Fibroblast of peridontal ligament (primary cell): Measurements from ENCODE around the gene SRPRA.
"Not testable (repeated sequence)": the region's sequence is repeated elsewhere in the genome, so short reads cannot be mapped to it uniquely, and the experiment has no call there.

ENCODE experiments used
- DNase-seq: peaks from one replicate; pipeline ENCODE4 v3.0.0-alpha.2; 2010; ENCODE audit errors: extremely low read depth

The SRPRA gene, protein sequence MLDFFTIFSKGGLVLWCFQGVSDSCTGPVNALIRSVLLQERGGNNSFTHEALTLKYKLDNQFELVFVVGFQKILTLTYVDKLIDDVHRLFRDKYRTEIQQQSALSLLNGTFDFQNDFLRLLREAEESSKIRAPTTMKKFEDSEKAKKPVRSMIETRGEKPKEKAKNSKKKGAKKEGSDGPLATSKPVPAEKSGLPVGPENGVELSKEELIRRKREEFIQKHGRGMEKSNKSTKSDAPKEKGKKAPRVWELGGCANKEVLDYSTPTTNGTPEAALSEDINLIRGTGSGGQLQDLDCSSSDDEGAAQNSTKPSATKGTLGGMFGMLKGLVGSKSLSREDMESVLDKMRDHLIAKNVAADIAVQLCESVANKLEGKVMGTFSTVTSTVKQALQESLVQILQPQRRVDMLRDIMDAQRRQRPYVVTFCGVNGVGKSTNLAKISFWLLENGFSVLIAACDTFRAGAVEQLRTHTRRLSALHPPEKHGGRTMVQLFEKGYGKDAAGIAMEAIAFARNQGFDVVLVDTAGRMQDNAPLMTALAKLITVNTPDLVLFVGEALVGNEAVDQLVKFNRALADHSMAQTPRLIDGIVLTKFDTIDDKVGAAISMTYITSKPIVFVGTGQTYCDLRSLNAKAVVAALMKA

DNA sequence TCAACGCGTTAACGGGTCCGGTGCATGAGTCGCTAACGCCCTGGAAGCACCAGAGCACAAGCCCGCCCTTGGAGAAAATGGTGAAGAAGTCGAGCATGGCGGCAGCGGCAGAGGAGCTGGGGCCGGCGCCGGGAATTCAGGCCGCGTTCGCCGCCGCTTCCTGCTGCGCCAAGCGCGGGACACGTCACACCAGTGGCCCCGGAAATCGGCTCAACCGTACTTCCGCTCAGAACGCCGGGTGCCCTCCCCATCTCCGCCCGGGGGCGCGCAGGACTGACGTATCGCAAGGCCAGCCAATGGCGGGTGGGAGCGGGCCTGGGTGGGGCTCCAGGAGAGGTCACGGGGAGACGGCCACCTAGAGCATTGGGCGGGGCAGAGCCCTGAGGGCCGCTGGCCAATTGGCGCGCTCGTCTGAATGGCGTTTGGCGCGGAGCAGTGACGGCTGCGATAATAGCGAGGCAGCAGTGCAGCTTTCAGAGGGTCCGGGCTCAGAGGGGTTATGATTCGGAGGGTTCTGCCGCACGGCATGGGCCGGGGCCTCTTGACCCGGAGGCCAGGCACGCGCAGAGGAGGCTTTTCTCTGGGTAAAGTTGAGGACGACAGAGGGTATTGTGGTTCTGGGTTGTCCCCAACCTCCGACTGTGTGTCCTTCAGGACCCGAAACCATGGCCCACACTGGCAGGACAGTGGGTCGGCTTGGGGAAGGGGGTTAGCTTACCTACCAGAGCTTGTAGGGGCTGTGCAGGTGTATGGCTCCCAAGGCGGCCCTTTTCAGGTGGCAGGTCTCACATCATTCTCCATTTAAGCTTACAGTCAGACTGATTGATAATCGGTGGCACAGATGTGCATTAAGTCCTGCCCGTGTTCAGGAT is at the start of gene SRPRA, which contains the start of gene FOXRED1:
TSS of gene SRPRA (minus strand) at position 188 of the 872 bp plus-strand sequence. CDS start at position 97, 91 bp downstream.
TSS of gene FOXRED1 (plus strand) at position 447 of the 872 bp plus-strand sequence. CDS start at position 500, 53 bp downstream.
- DNase-seq, result peak; percentile 98

DNA sequence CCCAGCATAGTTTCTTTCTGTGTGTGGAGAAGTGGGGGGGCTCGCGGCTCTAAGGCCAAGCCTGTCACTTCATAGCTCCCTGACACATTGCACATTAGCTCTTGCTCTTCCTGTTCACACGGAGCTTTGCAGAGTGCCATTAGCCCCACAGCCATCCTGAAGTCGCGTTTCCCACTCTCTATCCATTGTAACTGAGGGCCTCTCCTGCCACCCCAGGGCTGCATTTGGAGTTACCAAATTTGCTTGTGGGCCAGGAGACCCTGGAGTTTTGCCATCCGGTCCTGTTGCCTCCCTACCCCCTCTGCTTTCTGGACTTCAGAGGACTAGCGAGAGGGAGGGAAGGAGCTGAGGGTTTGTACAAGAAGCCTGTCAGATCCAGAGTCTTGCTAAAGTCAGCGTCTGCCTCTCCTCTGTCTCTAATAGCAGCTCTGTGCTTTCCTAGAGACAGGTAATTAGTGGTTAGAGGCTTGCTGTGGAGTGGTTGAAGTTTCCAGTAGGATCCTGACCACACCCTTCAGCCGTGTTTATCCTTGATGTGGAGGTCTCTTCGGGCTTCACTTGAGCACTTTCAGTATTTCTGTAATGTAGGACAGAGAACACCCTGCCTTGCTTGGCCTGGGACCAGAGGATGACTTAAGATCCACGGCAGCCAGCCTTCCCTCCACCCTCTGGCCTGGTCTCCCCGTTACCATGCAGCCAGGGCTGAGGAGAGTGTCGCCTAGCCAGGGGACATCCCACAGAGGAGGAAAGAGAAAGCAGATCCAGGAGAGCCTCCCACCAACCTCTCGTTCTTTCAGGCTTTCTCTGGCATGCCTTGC is 49.3 kb upstream of the SRPRA start:
- DNase-seq, result peak; percentile 87

- DNase-seq, result no peak
Measured at GRCh38 chr11:126317432-126317755, 48.7 kb upstream of the SRPRA start.

GRCh38 chr11:126313826-126314225 is 45.1 kb upstream of the SRPRA start:
- no peak for DNase-seq

- no peak for DNase-seq
Measured at GRCh38 chr11:126312961-126313360, 44.3 kb upstream of the SRPRA start.

DNA sequence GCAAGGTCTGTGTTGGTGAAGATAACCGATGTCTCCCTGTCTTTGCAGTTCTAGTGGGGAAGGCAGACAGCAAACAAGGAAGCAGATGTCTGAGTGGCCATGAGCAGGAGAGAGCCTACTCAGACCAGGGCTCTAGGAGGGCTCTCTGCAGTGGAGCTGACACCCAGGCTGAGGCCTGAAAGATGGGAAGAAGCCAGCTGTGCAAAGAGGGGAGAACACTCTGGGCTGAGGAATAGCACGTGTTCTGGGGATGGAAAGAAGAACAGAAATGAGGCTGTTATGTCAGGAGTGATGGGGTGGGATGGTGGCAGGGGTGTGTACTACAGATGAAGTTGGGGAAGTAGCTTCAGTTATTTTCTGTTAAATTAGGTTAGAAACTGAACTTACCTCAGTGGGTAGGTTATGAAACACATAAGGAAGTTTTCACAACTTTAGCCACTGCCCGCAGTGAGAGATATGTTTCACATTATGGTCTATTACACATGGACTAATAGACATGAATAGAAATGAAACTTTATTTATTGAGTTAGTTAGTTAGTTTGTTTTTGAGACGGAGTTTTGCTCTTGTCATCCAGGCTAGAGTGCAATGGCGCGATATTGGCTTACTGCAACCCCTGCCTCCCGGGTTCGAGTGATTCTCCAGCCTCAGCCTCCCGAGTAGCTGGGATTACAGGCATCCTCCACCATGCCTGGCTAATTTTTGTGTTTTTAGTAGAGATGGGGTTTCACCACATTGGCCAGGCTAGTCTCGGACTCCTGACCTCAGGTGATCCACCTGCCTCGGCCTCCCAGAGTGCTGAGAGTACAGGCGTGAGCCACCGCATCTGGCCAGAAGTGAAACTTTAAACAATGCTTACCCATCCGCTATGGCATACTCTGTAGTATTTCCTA is 43.0 kb upstream of the SRPRA start:
- DNase-seq, result no peak

DNA sequence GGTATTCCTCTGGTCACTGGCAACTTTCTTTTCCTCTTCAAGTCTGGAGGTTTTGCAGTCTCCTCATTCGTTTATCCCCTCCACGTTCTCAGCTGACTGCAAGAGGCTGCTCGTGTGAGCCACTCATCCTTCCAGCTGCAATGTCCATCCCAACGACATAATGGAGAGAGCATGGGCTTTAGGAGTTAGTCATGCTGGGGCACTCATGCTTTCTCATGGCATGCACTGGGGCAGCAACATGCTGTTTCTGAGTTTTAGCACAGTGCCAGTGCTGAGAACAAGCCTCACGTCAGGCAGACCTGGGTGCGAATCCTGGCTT is 42.3 kb upstream of the SRPRA start:
- DNase-seq, result no peak

DNA sequence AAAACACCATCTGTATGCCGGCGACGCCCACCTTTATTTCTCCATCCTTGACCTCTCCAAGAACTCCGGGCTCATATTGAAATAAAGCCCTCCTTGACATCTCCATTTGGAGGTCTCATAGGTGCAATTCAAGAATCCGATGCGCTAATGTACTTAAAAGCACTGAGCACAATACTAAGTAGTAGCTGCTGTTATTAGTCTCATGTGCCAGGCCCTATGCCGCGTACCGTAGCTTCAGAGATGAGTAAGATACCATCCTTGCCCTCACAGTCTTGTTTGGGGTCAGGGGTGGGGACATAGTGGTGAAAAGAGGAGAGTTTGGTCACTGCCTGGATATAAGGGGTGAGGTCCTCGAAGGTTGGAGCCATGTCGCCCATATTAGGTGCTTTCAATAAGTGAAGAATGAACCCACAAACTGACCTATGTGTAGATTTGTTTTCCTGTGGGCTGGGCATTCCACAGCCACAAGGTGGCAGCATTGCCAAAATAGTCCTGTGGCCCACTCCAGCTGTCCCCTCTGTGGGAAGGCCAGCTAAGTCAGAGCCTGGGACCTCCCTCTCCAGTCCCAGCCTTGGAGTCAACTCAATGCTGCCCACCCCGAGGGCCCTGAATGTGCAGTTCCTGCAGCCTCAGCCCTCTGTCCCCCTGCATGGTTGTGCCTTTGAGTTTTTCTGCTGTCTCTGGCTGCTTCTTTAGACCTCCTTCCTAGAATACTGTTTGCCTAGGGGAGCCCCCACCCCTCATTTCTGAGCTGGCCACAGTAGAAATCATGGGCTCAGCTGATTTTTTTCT is 41.7 kb upstream of the SRPRA start:
- peak; percentile 77 for DNase-seq

DNA sequence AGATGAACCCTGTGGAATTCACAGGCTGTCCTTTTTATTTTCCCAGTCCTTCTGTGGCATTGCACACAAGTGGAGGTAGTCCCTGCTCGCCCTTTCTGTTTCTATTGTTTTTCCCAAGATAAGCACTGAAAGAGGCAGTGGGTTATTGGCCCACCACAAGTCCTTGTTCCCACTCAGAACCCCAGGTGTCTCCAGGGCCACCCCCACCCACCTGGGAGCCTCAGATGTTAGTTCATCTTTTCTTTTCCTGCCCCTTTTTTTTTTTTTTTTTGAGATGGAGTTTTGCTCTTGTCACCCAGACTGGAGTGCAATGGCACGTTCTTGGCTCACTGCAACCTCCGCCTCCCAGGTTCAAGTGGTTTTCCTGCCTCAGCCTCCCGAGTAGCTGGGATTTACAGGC is 40.1 kb upstream of the SRPRA start:
- not testable (repeated sequence) for DNase-seq

- no peak for DNase-seq
Measured at GRCh38 chr11:126308271-126308671, 39.6 kb upstream of the SRPRA start.

- DNase-seq, result peak; percentile 67
Measured at GRCh38 chr11:126307706-126308105, 39.0 kb upstream of the SRPRA start.

GRCh38 chr11:126305699-126306098 is 37.0 kb upstream of the SRPRA start:
- DNase-seq, result no peak

DNA sequence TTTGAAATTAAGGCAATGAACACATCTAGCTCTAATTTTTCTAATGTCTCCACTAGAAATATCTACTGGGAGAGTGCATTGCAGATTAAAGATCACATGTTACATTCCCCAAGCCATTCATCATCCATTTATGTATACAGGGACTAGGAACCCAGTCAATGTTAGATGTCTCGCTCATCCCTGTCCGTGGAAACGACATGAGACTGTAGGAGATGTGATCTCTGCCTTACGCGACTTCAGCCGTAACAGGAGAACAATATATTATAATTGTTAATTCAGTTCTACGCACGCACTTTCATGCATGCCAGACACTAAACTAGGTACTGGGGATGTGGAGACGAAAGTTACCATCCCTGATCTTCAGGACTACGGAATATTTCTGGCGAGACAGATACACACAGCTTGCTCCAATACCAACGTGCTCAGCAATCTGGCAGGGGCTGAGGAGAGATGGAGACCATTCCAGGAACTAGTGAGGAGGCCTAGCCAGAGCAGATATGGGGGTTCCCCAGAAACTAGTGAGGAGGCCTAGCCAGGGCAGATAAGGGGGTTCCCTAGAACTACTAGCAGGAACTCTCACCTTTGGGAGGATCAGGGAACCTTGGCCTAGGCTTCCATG is 35.9 kb upstream of the SRPRA start:
- DNase-seq, result no peak

DNA sequence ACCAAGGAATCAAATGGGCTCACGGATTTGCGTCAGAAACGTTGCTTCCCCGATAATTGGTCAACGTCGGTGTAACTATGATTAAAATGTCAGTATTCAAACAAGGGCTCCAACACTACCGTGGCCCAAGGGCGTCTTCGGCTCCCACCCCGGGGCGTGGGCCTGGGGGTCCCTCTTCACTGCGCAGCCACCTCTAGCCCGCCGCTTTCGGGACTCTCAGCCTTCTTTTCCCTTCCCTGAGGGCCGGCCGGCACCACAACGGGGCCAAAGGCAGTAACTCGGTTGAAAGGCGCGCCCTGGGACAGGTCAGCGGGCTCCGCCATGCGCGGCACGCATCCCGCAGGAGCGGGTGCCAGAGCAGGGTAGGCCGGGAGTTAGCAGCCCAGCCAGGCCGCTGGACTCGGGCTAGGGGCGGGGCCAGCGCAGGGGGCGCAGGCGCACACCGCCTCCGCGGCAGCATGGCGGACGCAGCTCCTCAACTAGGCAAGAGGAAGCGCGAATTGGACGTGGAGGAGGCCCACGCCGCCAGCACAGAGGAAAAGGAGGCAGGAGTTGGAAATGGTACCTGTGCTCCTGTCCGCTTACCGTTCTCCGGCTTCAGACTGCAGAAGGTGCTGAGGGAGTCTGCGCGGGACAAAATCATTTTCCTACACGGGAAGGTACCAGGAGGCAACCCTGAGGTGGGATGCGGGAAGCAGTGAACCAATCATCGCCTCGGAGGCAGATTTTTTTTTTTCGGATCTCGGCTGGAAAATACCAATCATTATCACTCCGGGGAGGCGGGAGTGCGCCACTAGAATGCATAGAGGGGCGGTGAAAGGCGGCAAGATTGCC is 35.1 kb upstream of the SRPRA start, which contains the start of gene DCPS:
TSS of gene DCPS (plus strand) at position 438 of the 834 bp plus-strand sequence. CDS start at position 459, 21 bp downstream.
- peak; percentile 86 for DNase-seq

GRCh38 chr11:126297004-126297403 is 28.3 kb upstream of the SRPRA start:
- DNase-seq, result no peak

DNA sequence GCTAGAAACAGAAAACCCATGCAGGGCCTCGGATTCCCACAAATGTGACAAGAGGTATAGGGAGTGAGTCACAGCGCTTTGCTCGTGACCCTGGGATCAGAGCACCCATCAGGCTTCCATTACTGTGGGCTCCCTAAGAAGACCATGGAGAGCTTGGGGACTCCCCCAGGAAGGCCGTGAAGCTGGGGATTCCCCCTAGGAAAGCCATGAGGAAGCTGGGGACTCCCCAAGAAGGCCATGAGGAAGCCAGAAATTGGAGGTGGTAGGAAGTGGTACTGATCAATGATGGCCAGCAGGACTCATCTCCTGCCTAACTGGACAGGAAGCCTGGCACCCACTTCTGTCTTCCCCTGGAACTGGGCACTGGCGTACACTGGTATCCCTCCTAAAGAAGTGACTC is 25.0 kb upstream of the SRPRA start:
- no peak for DNase-seq

- DNase-seq, result no peak
Measured at GRCh38 chr11:126290887-126291286, 22.2 kb upstream of the SRPRA start.

GRCh38 chr11:126288237-126288636 is 19.5 kb upstream of the SRPRA start:
- DNase-seq, result no peak
